Keratinocyte (primary cell): ENCODE data around the gene OBSCN. TPM values are rescaled to one million over a fixed set of nuclear protein-coding genes. Genes with fewer than 3 reads are reported as not detected.

Experiments
- DNase-seq: peaks from one replicate; pipeline ENCODE4 v3.0.0-alpha.2; 2011; ENCODE audit warnings: low read depth, missing footprints, low spot score
- FAIRE-seq: peaks from 2 replicates; lab custom pipeline; 2011; peaks lifted over from hg19 to GRCh38; lab: Jason Lieb, UNC
- H2AFZ ChIP-seq: 2 replicates; pipeline ENCODE4 v1.6.0; 2012; ENCODE audit warnings: low read length, control low read depth, inconsistent platforms; ENCODE audit not compliant: control insufficient read depth
- H3K27ac ChIP-seq: 2 replicates; pipeline ENCODE4 v1.5.1; 2011; ENCODE audit warnings: low read length; ENCODE audit not compliant: control insufficient read depth, insufficient read depth
- H3K27me3 ChIP-seq: 3 replicates; pipeline ENCODE4 v1.6.0; 2011; ENCODE audit warnings: low read length; ENCODE audit not compliant: control insufficient read depth, insufficient read depth; ENCODE audit errors: extremely low read depth
- H3K36me3 ChIP-seq, 2 experiments: 2 replicates in 1 of 2; 3 replicates in 1 of 2; pipeline ENCODE4 v1.5.1; 2011; ENCODE audit warnings: low read length in 2 of 2, mild to moderate bottlenecking in 1 of 2; ENCODE audit not compliant: control insufficient read depth in 2 of 2, insufficient read depth in 2 of 2; ENCODE audit errors: extremely low read depth in 1 of 2
- H3K4me1 ChIP-seq: 3 replicates; pipeline ENCODE4 v1.5.1; 2011; ENCODE audit warnings: low read length; ENCODE audit not compliant: control insufficient read depth, insufficient read depth; ENCODE audit errors: extremely low read depth
- H3K4me2 ChIP-seq: 3 replicates; pipeline ENCODE4 v1.6.0; 2011; ENCODE audit warnings: low read depth, low read length; ENCODE audit not compliant: control insufficient read depth, insufficient read depth; ENCODE audit errors: extremely low read depth
- H3K4me3 ChIP-seq, 3 experiments: fragments of 200-600 bp in 1 of 3; sonication (generic) in 1 of 3; 2 replicates in 2 of 3; 3 replicates in 1 of 3; pipeline ENCODE4 v1.5.1; 2011 to 2016; ENCODE audit warnings: low read length in 3 of 3, mild to moderate bottlenecking in 3 of 3, control low read depth in 2 of 3, inconsistent platforms in 1 of 3, low read depth in 1 of 3, mixed read lengths in 1 of 3, mixed run types in 1 of 3, moderate library complexity in 1 of 3; ENCODE audit not compliant: control insufficient read depth in 2 of 3, insufficient read depth in 2 of 3; ENCODE audit errors: extremely low read depth in 1 of 3
- H3K79me2 ChIP-seq: 2 replicates; pipeline ENCODE4 v1.6.0; 2012; ENCODE audit warnings: low read length; ENCODE audit not compliant: control insufficient read depth, insufficient read depth
- H3K9ac ChIP-seq: 3 replicates; pipeline ENCODE4 v1.6.0; 2011; ENCODE audit warnings: low read length; ENCODE audit not compliant: control insufficient read depth, insufficient read depth; ENCODE audit errors: extremely low read depth
- H3K9me1 ChIP-seq: 3 replicates; pipeline ENCODE4 v1.6.0; 2011; ENCODE audit warnings: low read length; ENCODE audit not compliant: control insufficient read depth, insufficient read depth; ENCODE audit errors: extremely low read depth
- H3K9me3 ChIP-seq: 2 replicates; pipeline ENCODE4 v1.5.1; 2012; ENCODE audit warnings: low read depth, low read length; ENCODE audit not compliant: control insufficient read depth
- H4K20me1 ChIP-seq: 3 replicates; pipeline ENCODE4 v1.6.0; 2011; ENCODE audit warnings: low read length; ENCODE audit not compliant: control insufficient read depth, insufficient read depth; ENCODE audit errors: extremely low read depth
- EZH2 ChIP-seq: IDR thresholded peaks from one replicate; pipeline ENCODE4 v1.6.1; 2012; ENCODE audit warnings: inconsistent platforms, mild to moderate bottlenecking, low read length, moderate library complexity
- dilution Hi-C: fragments of 300-500 bp; cut with MboI; formaldehyde crosslinking; loops from one replicate; pipeline ENCODE4 v1.7.0; 2020; ENCODE audit warnings: low sequenced_read_pairs; ENCODE audit not compliant: extremely low pct_ligation_motif_present
- polyA plus RNA-seq, 5 experiments: library from polyadenylated mRNA; depleted of rRNA in 3 of 5; stranded (reverse) in 3 of 5; stranded (forward) in 1 of 5; unstranded in 1 of 5; fragments of >200 nt; gene quantifications; 1 replicate in 1 of 5; 2 replicates in 3 of 5; 3 replicates in 1 of 5; pipeline versions ENCODE4 v1.2.1 to v1.2.3, GENCODE V29; 2011 to 2012; ENCODE audit warnings: missing spikeins in 2 of 5, low read depth in 1 of 5, low replicate concordance in 1 of 5
- TF ChIP-seq, protein P1 (sequence below), 3 experiments: IDR thresholded peaks in 1 of 3; conservative IDR thresholded peaks in 1 of 3; optimal IDR thresholded peaks in 1 of 3; 2 replicates in 2 of 3; 3 replicates in 1 of 3; pipeline versions ENCODE3 to v1.5.1; 2011; ENCODE audit warnings: low read length in 3 of 3, mild to moderate bottlenecking in 3 of 3, moderate library complexity in 2 of 3, control low read depth in 1 of 3, inconsistent platforms in 1 of 3; ENCODE audit not compliant: insufficient read depth in 2 of 3; ENCODE audit errors: extremely low read depth in 1 of 3

OBSCN gene
- polyA plus RNA-seq, 1 donor (not counting 4 experiments of a cell fraction or from before 2014, with no cell fraction given), result 1.8 TPM

DNA sequence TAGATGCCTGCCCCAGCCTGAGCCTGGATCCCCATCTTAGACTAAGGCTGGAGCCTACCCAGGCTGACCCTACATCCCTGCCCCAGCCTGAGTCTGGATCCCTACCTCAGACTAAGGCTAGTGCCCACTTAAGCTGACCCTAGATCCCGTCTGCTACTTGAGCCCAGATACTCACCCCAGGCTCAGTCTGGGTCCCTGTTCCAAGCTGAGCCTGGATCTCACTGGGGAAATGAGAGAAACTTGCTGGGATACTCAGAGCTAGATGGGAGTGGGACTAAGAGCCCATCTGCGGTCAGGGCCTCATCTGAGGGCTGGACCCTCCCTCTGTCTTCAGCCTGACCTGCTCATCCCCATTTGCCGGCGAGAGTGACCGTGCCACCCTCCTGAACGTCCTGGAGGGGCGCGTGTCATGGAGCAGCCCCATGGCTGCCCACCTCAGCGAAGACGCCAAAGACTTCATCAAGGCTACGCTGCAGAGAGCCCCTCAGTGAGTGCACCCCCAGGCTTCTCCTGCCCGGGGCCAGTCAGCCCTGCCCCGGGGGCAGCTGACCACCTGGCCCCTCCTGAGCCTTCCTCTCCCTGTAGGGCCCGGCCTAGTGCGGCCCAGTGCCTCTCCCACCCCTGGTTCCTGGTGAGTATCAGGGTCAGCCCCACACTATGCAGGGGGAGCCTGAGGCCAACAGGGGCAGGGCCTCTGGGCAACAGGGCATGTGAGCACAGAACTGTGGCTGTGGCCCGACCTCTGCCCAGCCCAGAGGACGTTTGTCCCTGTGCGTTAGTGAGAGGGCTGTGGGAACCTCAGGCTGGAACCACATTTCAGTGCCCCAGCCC lies 162.0 kb downstream of the OBSCN start:
- H3K27me3 ChIP-seq, result peaks cover 26% of the 10 kb centered on the region
- no peak overlapping the region for H3K4me3 ChIP-seq
- TF ChIP-seq EZH2, result no peak
- TF ChIP-seq, protein P1, sequence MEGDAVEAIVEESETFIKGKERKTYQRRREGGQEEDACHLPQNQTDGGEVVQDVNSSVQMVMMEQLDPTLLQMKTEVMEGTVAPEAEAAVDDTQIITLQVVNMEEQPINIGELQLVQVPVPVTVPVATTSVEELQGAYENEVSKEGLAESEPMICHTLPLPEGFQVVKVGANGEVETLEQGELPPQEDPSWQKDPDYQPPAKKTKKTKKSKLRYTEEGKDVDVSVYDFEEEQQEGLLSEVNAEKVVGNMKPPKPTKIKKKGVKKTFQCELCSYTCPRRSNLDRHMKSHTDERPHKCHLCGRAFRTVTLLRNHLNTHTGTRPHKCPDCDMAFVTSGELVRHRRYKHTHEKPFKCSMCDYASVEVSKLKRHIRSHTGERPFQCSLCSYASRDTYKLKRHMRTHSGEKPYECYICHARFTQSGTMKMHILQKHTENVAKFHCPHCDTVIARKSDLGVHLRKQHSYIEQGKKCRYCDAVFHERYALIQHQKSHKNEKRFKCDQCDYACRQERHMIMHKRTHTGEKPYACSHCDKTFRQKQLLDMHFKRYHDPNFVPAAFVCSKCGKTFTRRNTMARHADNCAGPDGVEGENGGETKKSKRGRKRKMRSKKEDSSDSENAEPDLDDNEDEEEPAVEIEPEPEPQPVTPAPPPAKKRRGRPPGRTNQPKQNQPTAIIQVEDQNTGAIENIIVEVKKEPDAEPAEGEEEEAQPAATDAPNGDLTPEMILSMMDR (optimal IDR thresholded peaks at IDR 0.05 in 1 of 3, IDR thresholded peaks at IDR 0.05 in 1 of 3, conservative IDR thresholded peaks at IDR 0.05 in 1 of 3; ENCODE audit: extremely low read depth in 1 of 3, insufficient read depth in 2 of 3, low read length in 3 of 3), result no peak
- dilution Hi-C loops, result no loop called here
- H4K20me1 ChIP-seq, result peaks cover 2% of the 10 kb centered on the region
- H3K79me2 ChIP-seq, result no peaks in the 10 kb centered on the region
- no peak overlapping the region for H2AFZ ChIP-seq
- no peaks in the 10 kb centered on the region for H3K36me3 ChIP-seq
- no peaks in the 10 kb centered on the region for H3K4me1 ChIP-seq
- no peak overlapping the region for H3K4me2 ChIP-seq
- FAIRE-seq (no peak), DNase-seq (no peak)
- H3K9me1 ChIP-seq, result no peaks in the 10 kb centered on the region
- H3K9me3 ChIP-seq, result no peaks in the 10 kb centered on the region
- H3K27ac ChIP-seq, result no peak overlapping the region
- no peak overlapping the region for H3K9ac ChIP-seq

DNA sequence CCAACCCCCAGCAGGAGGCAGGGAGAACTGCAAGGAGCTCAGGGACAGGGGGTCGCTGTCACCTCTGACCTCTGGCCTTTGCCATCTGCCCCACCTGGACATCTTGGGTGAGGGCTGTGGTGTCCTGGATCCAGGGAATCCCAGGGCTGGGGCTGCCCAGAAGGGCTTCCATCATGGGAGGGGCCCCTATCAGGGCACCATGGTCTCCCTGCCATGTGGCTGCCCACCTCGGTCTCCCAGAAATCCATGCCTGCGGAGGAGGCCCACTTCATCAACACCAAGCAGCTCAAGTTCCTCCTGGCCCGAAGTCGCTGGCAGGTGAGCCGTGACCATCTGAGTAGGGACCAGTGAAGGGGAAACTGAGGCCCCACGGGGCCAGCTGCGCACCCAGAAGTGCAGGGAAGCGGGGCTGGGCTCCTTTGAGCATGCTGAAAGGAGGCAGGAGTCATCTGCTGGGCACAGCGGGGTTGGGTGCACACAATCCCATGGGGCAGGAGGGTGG lies 162.6 kb downstream of the OBSCN start:
- H3K27ac ChIP-seq, result no peak overlapping the region
- H3K9me1 ChIP-seq, result no peaks in the 10 kb centered on the region
- dilution Hi-C loops, result no loop called here
- no peaks in the 10 kb centered on the region for H3K36me3 ChIP-seq
- H4K20me1 ChIP-seq, result peaks cover 2% of the 10 kb centered on the region
- no peak overlapping the region for H3K4me3 ChIP-seq
- no peak overlapping the region for H3K4me2 ChIP-seq
- no peaks in the 10 kb centered on the region for H3K79me2 ChIP-seq
- H3K9me3 ChIP-seq, result no peaks in the 10 kb centered on the region
- FAIRE-seq (no peak), DNase-seq (no peak)
- no peak overlapping the region for H3K9ac ChIP-seq
- H3K4me1 ChIP-seq, result no peaks in the 10 kb centered on the region
- TF ChIP-seq EZH2, result no peak
- TF ChIP-seq, protein P1 (optimal IDR thresholded peaks at IDR 0.05 in 1 of 3, IDR thresholded peaks at IDR 0.05 in 1 of 3, conservative IDR thresholded peaks at IDR 0.05 in 1 of 3; ENCODE audit: extremely low read depth in 1 of 3, insufficient read depth in 2 of 3, low read length in 3 of 3), result no peak
- H2AFZ ChIP-seq, result no peak overlapping the region
- peaks cover 26% of the 10 kb centered on the region for H3K27me3 ChIP-seq
